GM06990 (cell line): ENCODE data around the gene ANXA9.

Source experiments
- DNase-seq: peaks from one replicate; pipeline ENCODE4 v3.0.0-alpha.2; 2011; ENCODE audit not compliant: insufficient read length; ENCODE audit errors: extremely low read depth
- H3K27me3 ChIP-seq: replicated peaks from 2 replicates; pipeline ENCODE4 v1.6.0; 2011; ENCODE audit warnings: low read length; ENCODE audit not compliant: control insufficient read depth, insufficient read depth
- H3K36me3 ChIP-seq: 2 replicates; pipeline ENCODE4 v1.5.1; 2011; ENCODE audit warnings: low read length; ENCODE audit not compliant: control insufficient read depth, insufficient read depth
- H3K4me3 ChIP-seq: replicated peaks from 2 replicates; pipeline ENCODE4 v1.5.1; 2011; ENCODE audit warnings: low read depth, mild to moderate bottlenecking, control low read depth, low read length
- TF ChIP-seq, protein P1 (sequence below): IDR thresholded peaks from 2 replicates; pipeline ENCODE4 v1.5.1; 2011; ENCODE audit warnings: low read length, control low read depth, mild to moderate bottlenecking, inconsistent platforms; ENCODE audit not compliant: insufficient read depth, poor library complexity, severe bottlenecking

ANXA9 gene

DNA sequence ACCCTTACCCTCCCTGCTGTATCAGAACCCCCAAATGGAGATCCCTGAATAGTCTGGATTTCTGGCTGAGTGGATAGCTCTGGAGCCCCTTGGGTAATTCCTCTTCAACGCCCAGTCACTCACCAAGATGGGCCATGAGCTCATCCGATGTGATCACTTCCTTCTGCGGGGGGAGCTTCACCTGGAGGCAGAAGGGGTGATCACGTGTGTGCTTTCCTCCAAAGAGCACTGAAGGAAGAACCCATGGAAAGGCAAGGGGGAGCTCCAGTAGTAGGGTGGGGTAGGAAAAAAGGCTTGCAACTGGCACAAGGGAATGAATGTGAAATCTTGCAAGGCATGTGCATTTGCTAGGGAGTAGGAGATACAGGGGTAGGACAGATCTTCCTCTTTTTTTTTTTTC, 19.5 kb downstream of the ANXA9 start:
- no peak for DNase-seq
- TF ChIP-seq, protein P1, sequence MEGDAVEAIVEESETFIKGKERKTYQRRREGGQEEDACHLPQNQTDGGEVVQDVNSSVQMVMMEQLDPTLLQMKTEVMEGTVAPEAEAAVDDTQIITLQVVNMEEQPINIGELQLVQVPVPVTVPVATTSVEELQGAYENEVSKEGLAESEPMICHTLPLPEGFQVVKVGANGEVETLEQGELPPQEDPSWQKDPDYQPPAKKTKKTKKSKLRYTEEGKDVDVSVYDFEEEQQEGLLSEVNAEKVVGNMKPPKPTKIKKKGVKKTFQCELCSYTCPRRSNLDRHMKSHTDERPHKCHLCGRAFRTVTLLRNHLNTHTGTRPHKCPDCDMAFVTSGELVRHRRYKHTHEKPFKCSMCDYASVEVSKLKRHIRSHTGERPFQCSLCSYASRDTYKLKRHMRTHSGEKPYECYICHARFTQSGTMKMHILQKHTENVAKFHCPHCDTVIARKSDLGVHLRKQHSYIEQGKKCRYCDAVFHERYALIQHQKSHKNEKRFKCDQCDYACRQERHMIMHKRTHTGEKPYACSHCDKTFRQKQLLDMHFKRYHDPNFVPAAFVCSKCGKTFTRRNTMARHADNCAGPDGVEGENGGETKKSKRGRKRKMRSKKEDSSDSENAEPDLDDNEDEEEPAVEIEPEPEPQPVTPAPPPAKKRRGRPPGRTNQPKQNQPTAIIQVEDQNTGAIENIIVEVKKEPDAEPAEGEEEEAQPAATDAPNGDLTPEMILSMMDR, result no peak
- no peak overlapping the region for H3K4me3 ChIP-seq
- H3K27me3 ChIP-seq, result no peaks in the 10 kb centered on the region
- no peaks in the 10 kb centered on the region; the same call in 1 of the 2 replicates for H3K36me3 ChIP-seq

DNA sequence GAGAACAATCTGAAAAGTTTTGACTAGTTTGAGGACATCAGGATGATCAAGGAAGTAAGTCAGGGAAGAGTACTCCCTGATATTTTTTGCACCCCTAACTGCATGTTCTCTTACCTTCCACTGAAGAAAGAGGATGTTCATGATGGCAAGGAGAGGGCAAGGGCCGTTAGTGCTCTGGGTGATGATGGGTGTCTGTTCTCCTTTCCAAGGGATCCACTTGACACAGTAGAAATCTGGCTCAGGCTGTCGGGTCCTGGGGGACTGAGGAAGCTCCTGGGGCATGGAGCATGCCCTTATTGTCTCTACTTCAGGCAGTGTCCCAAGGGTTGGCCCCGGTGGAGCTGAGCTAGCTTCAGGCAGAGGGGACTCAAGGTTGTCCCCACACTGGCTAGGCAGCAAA, 20.0 kb downstream of the ANXA9 start:
- no peaks in the 10 kb centered on the region; the same call in 1 of the 2 replicates for H3K36me3 ChIP-seq
- H3K4me3 ChIP-seq, result no peak overlapping the region
- DNase-seq, result no peak
- TF ChIP-seq, protein P1, result no peak
- H3K27me3 ChIP-seq, result no peaks in the 10 kb centered on the region

DNA sequence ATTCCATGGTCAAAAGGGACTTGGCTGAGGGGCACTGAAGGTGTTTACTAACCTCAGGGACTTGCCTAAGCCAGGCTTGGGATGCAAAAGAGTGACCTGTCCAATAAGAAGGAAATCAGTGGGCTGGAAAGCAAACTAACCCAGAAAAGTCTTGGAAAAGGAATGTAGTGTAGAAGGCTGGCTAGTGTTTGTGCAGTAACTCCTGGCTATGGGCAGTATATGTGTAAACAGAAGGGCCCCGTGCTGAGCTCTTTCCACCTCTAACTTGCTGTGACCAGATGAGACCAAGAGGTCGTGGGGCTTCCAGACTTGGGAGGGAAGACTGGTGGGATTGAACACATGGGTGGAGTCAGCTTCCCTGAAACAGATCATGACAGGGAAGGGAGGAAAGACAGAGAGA, 20.5 kb downstream of the ANXA9 start:
- Histone ChIP-seq H3K27me3 (no peaks in the 10 kb centered on the region), H3K36me3 (no peaks in the 10 kb centered on the region; the same call in 1 of the 2 replicates), H3K4me3 (no peak overlapping the region)
- no peak for DNase-seq
- TF ChIP-seq, protein P1, result no peak

DNA sequence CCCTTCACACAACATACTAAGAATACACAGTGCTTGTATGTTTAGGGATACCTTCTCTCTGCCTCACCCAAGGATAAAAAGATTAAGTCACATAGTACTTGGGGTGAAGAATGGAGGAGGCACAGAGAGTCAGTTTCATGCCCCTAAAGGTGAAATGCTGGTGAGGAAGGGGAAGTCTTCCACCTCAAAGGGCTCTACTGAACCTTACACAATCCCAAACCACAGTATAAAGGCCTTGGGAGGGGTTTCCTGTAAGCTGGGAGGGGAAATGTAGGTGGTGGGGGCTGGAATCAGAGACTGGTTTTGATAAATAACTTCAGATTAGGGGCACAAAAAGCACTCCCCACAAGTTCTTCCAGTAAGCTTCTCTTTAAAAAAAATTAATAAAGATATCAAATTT, 21.1 kb downstream of the ANXA9 start:
- TF ChIP-seq, protein P1, result no peak
- no peak for DNase-seq
- no peaks in the 10 kb centered on the region; the same call in 1 of the 2 replicates for H3K36me3 ChIP-seq
- H3K4me3 ChIP-seq, result no peak overlapping the region
- no peaks in the 10 kb centered on the region for H3K27me3 ChIP-seq

DNA sequence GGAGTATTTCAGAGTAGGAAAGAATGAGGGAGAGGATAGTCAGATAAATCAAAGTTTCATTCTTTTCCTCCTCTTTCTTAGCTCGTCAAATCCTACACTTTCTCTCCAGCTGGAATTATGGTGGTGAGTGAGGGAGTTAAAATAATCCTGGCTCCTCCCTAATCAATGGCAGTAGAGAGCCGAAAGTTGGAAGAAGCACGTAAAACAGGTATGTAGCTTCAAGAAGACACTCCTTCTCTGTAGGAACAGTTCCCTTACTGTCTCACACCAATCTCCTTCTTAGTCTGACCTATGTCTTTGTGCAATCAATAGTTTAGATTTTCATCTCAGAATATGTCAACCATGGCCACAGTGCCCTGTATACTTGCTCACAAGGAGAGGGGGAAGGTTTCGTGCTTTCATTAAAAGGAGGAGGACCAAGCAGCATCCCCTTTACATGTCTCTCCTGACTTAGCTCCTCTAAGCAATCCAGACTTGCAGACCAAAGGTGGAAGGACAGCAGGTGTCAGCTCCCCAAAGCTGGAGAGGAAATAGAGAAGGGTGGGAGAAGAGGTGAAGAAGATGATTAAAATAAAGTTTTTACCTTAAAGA, 23.7 kb downstream of the ANXA9 start:
- H3K4me3 ChIP-seq, result peak overlapping the region; percentile 60
- DNase-seq, result no peak
- no peaks in the 10 kb centered on the region for H3K36me3 ChIP-seq
- no peaks in the 10 kb centered on the region for H3K27me3 ChIP-seq
- TF ChIP-seq, protein P1, result no peak
